ENCODE measurements around the gene KAZN.

Gene KAZN

GRCh38 chr1:14925336-14926136 is 327.1 kb downstream of the KAZN start:
- DNase-seq = no peak

DNA sequence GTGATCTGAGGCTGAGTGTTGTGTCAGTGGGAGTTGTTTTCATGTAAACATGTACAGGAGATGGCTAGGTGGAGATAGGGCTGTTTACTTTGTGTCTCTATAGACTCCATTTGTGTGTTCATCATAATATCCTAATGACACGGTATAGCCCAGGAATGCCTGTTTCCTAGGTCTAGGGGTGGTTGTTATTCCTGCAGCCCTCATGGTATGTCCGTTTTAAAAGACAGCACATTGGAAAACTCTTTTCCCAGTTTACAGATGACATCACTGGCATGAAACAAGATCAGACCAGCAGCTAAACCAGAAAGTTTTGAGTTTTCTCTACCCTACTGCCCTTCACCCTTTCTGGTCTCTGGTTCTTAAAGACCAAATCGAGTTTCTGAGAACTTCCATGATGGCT is 327.7 kb downstream of the KAZN start:
- no peak for DNase-seq

DNA sequence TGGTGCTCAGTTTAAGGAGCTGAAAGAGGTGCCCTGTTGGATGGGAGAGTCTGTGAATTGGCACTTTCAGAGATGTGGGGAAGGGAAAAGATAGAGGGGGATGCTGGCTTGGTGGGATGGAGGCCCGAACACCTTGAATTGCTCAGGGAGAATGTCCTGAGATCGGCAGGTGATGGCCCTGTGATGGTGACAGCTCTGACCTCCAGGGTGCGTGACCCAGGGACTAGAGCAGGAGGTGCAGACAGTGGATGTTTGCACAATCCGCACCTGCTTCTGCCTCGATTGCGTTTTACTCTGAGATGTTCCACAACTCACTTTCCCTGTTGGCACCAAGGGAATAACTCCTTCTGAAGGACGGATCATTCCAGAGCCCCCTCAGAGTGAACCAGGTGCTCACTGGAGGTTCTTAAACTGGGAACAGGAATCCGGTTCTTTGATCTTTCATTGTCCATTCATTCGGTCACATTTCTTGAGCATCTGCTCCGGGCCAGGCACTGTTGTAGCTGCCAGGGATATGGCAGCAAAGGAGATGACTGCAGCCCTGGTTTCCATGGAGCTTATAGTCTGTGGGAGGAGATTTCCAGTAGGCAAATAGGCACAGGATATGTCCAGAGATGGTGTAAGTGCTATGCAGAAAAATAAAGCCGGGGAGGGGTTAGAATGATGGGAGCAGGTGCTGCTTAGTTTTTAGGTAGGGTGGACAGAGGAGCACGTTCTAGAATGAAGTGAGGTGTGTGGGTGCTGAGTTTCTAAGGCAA is 328.5 kb downstream of the KAZN start:
- no peak for DNase-seq

DNA sequence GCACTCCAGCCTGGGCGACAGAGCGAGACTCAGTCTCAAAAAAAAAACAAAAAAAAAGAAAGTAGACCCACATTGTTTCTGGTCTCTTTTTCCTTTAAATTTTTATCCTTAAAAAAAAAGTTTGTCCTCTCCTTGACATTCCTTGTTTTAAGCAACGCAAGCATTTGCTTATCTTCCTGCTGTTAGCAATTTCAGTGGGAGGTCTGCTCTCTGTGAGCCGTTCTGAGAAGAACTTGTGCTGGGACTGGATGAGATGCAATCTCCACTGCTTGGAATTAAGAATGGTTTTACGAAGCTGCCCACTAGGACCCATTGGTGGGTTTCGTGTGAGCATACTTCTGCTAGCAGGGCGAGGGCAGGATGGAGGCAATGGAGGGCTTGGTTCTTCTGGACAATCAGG is 329.9 kb downstream of the KAZN start:
- no peak for DNase-seq

- no peak for DNase-seq
Measured at GRCh38 chr1:14928886-14929546, 330.5 kb downstream of the KAZN start.

DNA sequence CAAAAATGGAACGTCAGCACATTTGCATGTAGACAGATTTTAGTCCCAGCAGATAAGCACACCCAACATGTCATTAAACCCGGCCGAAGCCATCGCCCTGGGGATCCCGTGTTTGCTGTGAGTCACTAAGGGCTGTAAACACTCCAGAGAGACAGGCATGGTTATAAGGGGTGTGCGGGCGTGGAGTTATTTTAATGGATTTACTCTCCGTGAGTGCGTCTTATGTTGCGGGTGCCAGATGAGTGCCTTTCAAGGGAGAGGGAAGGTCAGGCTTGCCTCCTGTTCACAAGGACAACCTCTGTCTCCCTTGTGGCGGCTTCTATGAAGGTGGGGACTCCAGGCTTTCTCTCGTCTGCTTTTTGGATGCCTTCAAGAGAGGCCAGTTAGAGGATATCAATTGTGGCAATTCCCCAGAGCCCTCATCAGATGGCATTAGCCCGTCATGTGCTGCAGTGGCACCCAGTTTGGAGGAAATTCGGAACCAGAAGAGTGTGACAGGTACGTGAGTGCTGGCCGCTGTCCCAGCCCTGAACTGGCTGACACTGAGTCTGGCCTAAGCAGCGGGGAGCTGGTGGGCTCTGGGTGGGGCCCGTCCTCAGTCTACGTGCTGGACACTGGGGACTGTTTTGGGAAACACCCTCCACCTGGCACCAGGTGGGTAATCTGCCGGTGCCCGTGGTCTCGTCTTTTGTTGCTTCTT is 331.2 kb downstream of the KAZN start:
- no peak for DNase-seq

GRCh38 chr1:14930247-14930965 is 331.9 kb downstream of the KAZN start:
- DNase-seq = no peak

DNA sequence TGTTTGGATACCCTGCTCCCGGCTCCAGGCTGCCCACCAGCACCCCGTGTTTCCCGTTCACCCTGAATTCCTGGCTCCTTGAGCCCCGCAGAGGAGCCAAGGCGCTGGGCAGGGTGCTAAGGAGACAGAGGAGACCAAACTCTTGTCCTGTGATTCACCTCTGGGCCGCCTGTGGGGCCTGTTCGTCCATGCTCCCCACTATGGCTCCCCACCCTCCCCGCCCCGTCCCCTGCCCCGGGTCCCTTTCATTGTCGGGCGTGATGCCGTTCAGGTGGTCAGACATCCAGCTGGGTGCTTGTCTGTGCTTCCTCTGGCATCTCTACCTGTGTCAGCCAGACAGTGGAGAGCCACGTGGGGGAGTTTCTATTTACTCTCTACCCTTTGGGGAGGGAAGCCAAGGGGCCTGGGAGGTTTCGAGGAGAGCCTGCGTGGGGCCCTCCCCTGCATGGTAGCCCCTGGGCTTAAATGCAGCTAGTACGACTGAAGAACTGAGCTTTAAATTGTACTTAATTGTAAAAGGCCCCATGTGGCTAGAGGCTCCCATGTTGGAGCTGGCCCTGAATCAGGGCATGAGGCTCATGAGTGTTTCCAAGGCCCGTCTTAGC is 333.7 kb downstream of the KAZN start:
- DNase-seq = no peak

DNA sequence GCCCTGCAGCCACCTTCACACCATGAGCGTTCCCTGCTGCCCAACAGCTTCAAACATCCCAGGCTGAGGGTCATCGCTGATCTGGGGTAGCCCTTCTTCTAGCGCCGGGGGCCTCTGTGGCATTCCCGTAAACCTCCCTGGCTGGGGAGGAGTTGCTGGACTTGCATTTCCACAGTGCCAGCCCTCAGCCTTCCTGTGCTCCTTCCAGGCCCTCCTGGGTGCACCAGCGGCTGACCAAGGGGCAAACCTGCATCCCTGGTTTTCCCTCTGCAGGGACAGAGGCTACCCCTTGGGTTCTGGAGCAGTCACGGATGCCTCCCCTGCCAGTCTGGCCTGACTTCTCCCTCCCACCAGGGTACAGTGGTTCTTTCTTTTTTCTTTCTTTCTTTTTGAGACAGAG is 336.4 kb downstream of the KAZN start:
- no peak for DNase-seq

DNA sequence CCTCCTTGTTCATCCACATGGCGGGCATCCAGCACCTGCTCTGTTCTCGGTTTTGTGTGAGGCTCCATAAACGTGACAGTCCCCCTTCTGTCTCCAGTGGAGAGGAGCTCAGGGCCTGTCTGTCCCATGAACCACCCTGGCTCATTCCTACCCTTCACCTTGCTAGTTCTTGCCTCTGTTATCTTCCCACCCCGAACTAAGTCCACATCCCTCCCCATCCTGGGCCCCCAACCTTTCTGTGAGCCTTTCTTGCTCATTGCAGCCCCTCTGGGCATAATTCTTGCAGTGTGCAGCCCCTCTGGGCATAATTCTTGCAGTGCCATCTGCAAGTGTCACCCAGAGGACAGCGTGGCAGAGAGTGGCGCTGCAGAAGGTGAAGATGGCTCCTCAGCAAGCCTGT is 338.3 kb downstream of the KAZN start:
- DNase-seq = no peak

DNA sequence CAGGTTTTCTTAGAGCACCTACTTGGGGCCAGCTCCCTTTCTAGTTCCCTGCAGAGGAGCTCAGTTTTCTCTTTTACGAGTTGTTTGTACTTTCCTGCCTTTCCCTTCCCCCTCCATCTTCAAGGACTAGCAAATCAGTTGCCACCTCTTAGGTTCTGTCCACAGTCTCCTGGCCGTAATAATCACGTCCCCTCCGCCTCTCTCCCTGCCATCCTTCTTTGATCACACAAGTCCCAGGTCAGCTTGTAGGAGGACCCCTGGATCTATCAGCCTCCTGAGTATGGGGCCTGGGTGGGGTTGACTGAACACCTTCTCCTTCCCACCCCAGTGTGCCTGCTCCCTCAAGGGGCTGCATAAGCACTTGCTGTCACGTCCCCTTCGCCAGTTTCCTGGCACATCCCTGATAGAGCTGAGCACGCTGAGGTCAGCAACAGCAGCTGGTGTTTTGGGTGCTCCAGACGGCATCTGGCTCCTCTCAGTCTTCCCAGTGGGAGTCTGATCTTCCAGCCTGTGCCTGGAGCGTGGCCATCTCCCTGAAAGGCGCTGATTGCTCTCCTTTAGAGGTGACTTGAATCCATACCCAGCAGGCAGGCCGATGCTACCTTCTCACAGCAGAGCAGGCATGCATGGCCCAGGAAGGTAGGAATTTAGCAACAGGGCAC is 338.9 kb downstream of the KAZN start:
- DNase-seq = no peak

DNA sequence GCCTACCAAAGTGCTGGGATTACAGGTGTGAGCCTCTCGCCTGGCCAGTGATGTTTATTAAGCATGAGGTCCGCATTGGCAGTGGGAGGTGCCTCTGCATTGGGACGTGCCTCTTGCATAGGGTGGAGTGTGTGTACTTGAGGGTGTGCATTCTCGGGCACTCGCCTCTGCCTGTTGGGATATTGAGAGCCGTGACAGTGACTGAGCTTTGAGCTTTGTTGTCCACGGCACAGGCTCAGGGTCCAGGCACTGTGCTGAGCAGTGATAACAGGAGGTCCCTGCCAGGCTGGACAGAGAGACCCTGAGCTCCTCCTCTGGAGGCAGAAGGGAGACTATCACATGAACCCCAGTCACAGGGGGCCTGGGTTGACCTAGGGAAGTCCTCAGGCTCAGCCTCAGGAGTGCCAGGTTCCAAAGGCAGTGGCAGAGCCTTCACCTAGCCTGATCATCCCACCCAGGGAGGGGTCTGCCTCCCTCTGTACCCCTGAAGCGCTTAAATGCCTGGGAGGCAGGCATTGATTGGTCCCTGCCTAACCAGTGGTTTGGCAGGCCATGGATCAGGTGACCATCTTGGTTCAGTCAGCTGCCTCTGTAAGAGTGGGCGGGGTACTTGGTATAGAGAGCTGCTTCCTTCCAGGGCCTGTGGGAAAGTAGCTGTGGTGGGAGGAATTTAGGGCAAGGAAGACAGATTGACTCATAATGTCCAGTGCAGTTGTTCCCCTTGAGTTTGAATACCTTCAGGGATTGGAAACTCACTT is 341.2 kb downstream of the KAZN start:
- no peak for DNase-seq

DNA sequence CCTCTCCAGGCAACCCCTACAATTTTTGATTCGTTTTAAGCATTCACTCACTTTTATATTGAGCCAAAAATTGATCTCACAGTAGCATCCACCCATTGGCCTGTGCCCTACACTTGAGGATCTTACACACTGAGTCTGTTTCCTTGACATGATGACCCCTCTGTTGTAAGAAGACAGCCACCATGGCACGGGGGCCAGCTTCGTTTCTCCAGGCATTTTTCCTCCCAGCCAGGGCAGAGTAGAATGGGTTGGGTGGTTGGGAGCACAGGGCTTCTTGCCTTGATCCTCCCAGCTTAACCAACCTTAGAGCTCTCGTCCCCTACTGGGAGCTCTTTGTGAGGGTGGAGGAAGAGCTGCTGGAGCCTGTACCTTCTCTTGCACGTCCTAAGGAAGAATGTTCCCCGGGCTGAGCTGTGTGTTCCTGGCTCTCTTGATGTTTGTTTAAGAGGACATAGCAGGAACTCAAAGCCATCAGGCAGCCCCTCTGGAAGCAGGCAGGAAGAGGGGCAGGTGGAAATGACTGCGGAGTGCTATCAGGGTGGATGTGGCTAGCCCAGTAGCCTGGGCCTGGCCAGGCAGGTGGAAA is 341.9 kb downstream of the KAZN start:
- no peak for DNase-seq

DNA sequence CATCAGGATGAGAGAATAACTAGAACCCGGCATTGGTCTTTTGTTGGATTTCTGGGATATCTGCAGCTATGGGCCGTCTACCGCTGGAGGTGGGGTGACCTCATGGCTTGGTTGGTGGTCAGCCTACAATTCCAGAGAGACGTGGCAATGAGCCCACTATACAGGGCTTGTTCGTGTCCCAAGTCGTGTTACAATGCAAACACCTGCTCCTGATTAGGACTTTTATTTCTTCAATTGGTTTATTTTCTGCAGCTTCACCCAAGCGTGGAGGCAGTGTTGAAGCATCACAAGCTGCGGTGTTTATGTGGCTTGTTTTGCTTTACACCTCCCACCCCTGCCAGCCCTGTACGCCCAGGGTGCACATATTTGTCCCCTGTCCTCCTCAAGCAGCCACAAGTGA is 343.4 kb downstream of the KAZN start:
- no peak for DNase-seq

- no peak for DNase-seq
Measured at GRCh38 chr1:14944471-14944985, 346.0 kb downstream of the KAZN start.

- DNase-seq = no peak
Measured at GRCh38 chr1:14945132-14946010, 346.9 kb downstream of the KAZN start.

DNA sequence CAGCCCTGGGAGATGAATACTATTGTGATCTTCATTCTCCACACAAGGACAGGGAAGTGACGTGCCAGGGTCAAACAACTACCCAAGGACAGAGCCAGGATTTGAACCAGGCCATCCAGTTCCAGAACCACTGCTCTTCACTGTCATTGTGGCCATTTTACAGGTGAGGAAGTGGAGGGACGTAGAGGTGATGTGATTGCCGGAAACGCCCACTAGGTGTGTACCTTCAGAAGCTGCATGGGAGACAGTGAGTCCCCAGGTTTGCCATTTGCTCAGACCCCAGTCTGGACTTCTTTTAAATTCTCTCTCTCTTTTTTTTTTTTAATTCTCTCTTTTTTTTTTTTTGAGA is 347.5 kb downstream of the KAZN start:
- DNase-seq = no peak

DNA sequence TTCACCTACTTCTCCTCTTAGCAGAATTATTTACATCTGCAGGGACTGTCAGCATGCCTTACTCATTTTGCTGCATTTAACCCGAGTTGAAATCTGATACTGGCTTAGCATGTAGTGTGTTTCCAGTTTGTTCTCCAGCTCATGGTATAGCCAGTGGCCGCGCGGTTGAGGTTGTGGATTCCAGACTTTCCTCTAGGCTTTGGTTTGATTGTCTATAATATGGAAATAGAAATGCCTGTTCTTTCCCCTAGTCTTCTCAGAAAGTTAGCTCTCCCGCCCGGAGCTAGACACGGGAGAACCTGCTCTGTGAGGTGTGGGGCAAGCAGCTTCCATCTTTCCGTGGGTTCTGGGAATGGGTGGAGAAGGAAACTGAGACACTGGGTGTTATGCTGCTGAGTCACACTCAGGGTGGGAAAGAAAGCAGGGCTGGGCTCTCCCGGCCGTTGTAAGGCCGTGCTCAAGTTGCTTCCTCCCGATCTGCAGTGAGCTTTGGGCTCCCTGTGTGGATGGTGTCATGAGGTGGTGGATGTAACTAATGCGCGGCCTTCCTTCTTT is 348.3 kb downstream of the KAZN start:
- no peak for DNase-seq

GRCh38 chr1:14947421-14947820 is 348.9 kb downstream of the KAZN start:
- DNase-seq = no peak
